NOMO-1 (cell line): ENCODE data around the gene SMIM20.
"Not testable (repeated sequence)": the region's sequence is repeated elsewhere in the genome, so short reads cannot be mapped to it uniquely, and the experiment has no call there.

ENCODE experiments used
- DNase-seq, 2 experiments: peaks; one replicate each; lab custom pipeline; 2025; ENCODE audit not compliant: unreplicated experiment in 2 of 2; lab: John Stamatoyannopoulos, UW

SMIM20 gene

GRCh38 chr4:25913851-25914669 lies at the start of gene SMIM20:
SMIM20 (plus strand) TSS chr4:25914220; CDS start chr4:25914314, 94 bp downstream.
- DNase-seq, result peak; percentile 83 to 89

GRCh38 chr4:25865586-25865985 lies 48.4 kb upstream of the SMIM20 start:
- DNase-seq, result no peak

- not testable (repeated sequence) for DNase-seq
Observed at GRCh38 chr4:25866401-25866800, 47.6 kb upstream of the SMIM20 start.

GRCh38 chr4:25867781-25868294 lies 46.2 kb upstream of the SMIM20 start:
- no peak for DNase-seq

GRCh38 chr4:25870081-25870480 lies 43.9 kb upstream of the SMIM20 start:
- DNase-seq, result no peak

GRCh38 chr4:25872851-25873631 lies 41.0 kb upstream of the SMIM20 start:
- no peak for DNase-seq

- DNase-seq, result no peak
Observed at GRCh38 chr4:25873632-25874129, 40.3 kb upstream of the SMIM20 start.

GRCh38 chr4:25874655-25875054 lies 39.4 kb upstream of the SMIM20 start:
- no peak for DNase-seq

GRCh38 chr4:25875281-25875745 lies 38.7 kb upstream of the SMIM20 start:
- peak in 1 of 2 experiments; percentile 24 for DNase-seq

GRCh38 chr4:25878676-25879075 lies 35.3 kb upstream of the SMIM20 start:
- DNase-seq, result peak in 1 of 2 experiments; percentile 22

GRCh38 chr4:25879091-25879584 lies 34.9 kb upstream of the SMIM20 start:
- no peak for DNase-seq

GRCh38 chr4:25879587-25879986 lies 34.4 kb upstream of the SMIM20 start:
- no peak for DNase-seq

GRCh38 chr4:25879991-25880651 lies 33.9 kb upstream of the SMIM20 start:
- peak; percentile 73 to 97 for DNase-seq

GRCh38 chr4:25881193-25881592 lies 32.8 kb upstream of the SMIM20 start:
- peak; percentile 73 to 86 for DNase-seq

GRCh38 chr4:25882226-25882625 lies 31.8 kb upstream of the SMIM20 start:
- DNase-seq, result no peak

- no peak for DNase-seq
Observed at GRCh38 chr4:25883565-25883964, 30.5 kb upstream of the SMIM20 start.

- DNase-seq, result peak; percentile 42 to 54
Observed at GRCh38 chr4:25884031-25884782, 29.8 kb upstream of the SMIM20 start.

GRCh38 chr4:25888781-25889180 lies 25.2 kb upstream of the SMIM20 start:
- peak in 1 of 2 experiments; percentile 23 for DNase-seq

GRCh38 chr4:25889589-25890503 lies 24.2 kb upstream of the SMIM20 start:
- no peak for DNase-seq
